MCF 10A (cell line): ENCODE results near the gene PTBP2. TPM values are rescaled to one million over a fixed set of nuclear protein-coding genes. Genes with fewer than 3 reads are reported as not detected.
"Not testable (repeated sequence)": the region's sequence is repeated elsewhere in the genome, so short reads cannot be mapped to it uniquely, and the experiment has no call there.

Source experiments
- BruUV-seq: library from RNA; stranded (reverse); fragments of 400-500 nt; replicated peaks from 2 replicates; lab custom pipeline; 2021; lab: Mats Ljungman, UMichigan
- CTCF ChIA-PET: fragments of 300-600 bp; sonication (Branson Sonifier 250); formaldehyde crosslinking; extraction: SDS; loops from one replicate; lab custom pipeline; 2021; ENCODE audit warnings: antibody characterized with exemption, inconsistent platforms; lab: Yijun Ruan, JAX
- POLR2A ChIA-PET: fragments of 300-600, 350-650 bp; sonication (Branson Sonifier 250); formaldehyde crosslinking; extraction: SDS; loops from one replicate; lab custom pipeline; 2020; ENCODE audit warnings: antibody characterized with exemption, inconsistent platforms; lab: Yijun Ruan, JAX
- DNase-seq: peaks from one replicate; pipeline ENCODE4 v3.0.0-alpha.2; 2018; ENCODE audit not compliant: unreplicated experiment
- H3K27ac Mint-ChIP-seq: one replicate; pipeline ENCODE4 v1.8.0; 2022; ENCODE audit warnings: mild to moderate bottlenecking, low read depth, mixed read lengths; ENCODE audit not compliant: unreplicated experiment
- H3K27me3 Mint-ChIP-seq: one replicate; pipeline ENCODE4 v1.8.0; 2022; ENCODE audit warnings: mixed read lengths; ENCODE audit not compliant: insufficient read depth, unreplicated experiment
- H3K36me3 Mint-ChIP-seq: one replicate; pipeline ENCODE4 v1.8.0; 2022; ENCODE audit warnings: mild to moderate bottlenecking, moderate library complexity, mixed read lengths; ENCODE audit not compliant: insufficient read depth, unreplicated experiment
- H3K4me1 Mint-ChIP-seq: one replicate; pipeline ENCODE4 v1.8.0; 2022; ENCODE audit warnings: mixed read lengths; ENCODE audit not compliant: insufficient read depth, unreplicated experiment
- H3K4me3 Mint-ChIP-seq: one replicate; pipeline ENCODE4 v1.8.0; 2022; ENCODE audit warnings: mild to moderate bottlenecking, moderate library complexity, mixed read lengths; ENCODE audit not compliant: unreplicated experiment
- H3K9me3 Mint-ChIP-seq: one replicate; pipeline ENCODE4 v1.8.0; 2022; ENCODE audit warnings: mixed read lengths; ENCODE audit not compliant: unreplicated experiment
- intact Hi-C: fragments of 100-400 bp; cut with micrococcal nuclease; formaldehyde crosslinking; loops from 2 replicates; pipeline ENCODE4 v1.14.1; 2022
- total RNA-seq: library from RNA; stranded (reverse); gene quantifications from 2 replicates; pipeline ENCODE4 v1.2.3, GENCODE V29; 2022
- TF ChIP-seq, protein P1 (sequence below): fragments of 200-600 bp; IDR thresholded peaks from one replicate; pipeline ENCODE4 v1.8.0; 2022; ENCODE audit warnings: antibody characterized with exemption, mild to moderate bottlenecking; ENCODE audit not compliant: unreplicated experiment

PTBP2 gene
- total RNA-seq, 1 experiment from 2014 or later: 17.3 TPM

DNA sequence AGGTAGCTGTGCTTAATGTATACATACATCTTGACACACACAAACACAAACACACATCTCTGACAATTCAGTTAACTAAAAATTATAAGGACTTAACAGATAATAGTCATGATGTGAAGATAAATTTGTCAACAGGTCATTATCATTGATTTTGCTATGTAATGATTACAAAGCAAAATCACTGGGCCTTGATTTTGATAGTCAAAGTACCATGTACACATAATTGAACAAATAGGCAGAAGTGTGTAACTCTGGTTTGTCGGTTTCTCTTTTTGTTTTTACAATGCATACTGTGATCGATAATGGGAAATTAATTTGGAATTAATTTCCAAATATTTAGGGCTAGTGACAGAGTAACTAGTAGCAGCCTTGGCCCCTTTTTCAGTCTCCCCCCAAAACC lies 30.8 kb downstream of the PTBP2 start:
- peaks cover 64% of the 10 kb centered on the region for H3K36me3 Mint-ChIP-seq
- peak overlapping the region; percentile 57 for H3K27ac Mint-ChIP-seq
- H3K27me3 Mint-ChIP-seq: no peaks in the 10 kb centered on the region
- H3K9me3 Mint-ChIP-seq: peaks cover 8% of the 10 kb centered on the region
- ChIA-PET POLR2A (no interaction called here), CTCF (no interaction called here)
- no peak overlapping the region for H3K4me3 Mint-ChIP-seq
- peaks cover 16% of the 10 kb centered on the region for H3K4me1 Mint-ChIP-seq
- no TSS peak for BruUV-seq
- intact Hi-C loops: no loop called here
- TF ChIP-seq, protein P1, sequence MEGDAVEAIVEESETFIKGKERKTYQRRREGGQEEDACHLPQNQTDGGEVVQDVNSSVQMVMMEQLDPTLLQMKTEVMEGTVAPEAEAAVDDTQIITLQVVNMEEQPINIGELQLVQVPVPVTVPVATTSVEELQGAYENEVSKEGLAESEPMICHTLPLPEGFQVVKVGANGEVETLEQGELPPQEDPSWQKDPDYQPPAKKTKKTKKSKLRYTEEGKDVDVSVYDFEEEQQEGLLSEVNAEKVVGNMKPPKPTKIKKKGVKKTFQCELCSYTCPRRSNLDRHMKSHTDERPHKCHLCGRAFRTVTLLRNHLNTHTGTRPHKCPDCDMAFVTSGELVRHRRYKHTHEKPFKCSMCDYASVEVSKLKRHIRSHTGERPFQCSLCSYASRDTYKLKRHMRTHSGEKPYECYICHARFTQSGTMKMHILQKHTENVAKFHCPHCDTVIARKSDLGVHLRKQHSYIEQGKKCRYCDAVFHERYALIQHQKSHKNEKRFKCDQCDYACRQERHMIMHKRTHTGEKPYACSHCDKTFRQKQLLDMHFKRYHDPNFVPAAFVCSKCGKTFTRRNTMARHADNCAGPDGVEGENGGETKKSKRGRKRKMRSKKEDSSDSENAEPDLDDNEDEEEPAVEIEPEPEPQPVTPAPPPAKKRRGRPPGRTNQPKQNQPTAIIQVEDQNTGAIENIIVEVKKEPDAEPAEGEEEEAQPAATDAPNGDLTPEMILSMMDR: no peak
- DNase-seq: no peak

DNA sequence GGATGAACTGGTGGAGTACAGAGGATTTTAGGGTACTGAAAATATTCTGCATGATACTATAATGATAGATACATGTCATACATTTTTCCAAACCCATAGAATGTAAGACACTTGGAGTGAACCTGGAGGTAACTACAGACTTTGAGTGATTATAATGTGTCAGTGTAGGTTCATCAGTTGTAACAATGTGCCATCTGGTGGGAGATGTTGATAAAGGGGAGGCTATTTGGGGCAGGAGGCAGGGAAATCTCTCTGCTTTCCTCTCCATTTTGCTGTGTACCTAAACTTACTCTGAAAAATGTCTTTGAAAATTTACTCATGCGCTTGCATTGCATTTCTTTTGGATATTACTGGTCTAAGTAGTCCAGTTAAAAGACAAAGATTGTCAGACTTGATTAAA lies 35.2 kb downstream of the PTBP2 start:
- H3K27me3 Mint-ChIP-seq: no peaks in the 10 kb centered on the region
- no peak for DNase-seq
- H3K27ac Mint-ChIP-seq: no peak overlapping the region
- H3K4me3 Mint-ChIP-seq: no peak overlapping the region
- no peaks in the 10 kb centered on the region for H3K4me1 Mint-ChIP-seq
- H3K9me3 Mint-ChIP-seq: peaks cover 15% of the 10 kb centered on the region
- POLR2A ChIA-PET: no interaction called here
- TF ChIP-seq, protein P1: no peak
- CTCF ChIA-PET: no interaction called here
- intact Hi-C loops: no loop called here
- no TSS peak for BruUV-seq
- H3K36me3 Mint-ChIP-seq: peaks cover 61% of the 10 kb centered on the region

DNA sequence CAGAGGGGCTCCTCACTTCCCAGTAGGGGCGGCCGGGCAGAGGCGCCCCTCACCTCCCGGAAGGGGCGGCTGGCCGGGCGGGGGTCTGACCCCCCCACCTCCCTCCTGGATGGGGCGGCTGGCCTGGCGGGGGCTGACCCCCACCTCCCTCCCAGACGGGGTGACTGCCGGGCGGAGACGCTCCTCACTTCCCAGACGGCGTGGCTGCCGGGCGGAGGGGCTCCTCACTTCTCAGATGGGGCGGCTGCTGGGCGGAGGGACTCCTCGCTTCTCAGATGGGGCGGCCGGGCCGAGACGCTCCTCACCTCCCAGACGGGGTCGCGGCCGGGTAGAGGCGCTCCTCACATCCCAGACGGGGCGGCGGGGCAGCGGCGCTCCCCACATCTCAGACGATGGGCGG lies 41.0 kb downstream of the PTBP2 start:
- H3K27ac Mint-ChIP-seq, H3K4me1 Mint-ChIP-seq, CTCF ChIA-PET, BruUV-seq, DNase-seq, POLR2A ChIA-PET, H3K27me3 Mint-ChIP-seq, intact Hi-C loops, H3K9me3 Mint-ChIP-seq, H3K4me3 Mint-ChIP-seq: not testable (repeated sequence)
- H3K36me3 Mint-ChIP-seq: peaks cover 33% of the 10 kb centered on the region

DNA sequence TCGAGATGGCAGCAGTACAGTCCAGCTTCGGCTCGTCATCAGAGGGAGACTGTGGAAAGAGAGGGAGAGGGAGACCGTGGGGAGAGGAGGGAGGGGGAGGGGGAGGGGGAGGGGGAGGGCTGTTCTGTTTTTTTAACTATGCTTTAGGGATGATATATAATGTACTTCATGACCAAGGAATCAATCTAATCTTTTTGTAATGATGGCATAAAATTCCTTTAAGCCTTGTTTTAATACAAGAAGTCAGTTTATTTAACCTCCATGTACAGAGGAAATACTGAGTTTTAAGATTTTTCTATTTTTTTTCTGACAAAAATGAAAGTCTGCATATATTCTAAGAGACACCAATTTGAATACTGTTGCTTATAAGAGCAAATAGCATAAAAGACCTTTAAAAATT lies 41.9 kb downstream of the PTBP2 start:
- Mint-ChIP-seq H3K36me3 (peaks cover 29% of the 10 kb centered on the region), H3K27ac (no peak overlapping the region), H3K4me3 (no peak overlapping the region), H3K27me3 (no peaks in the 10 kb centered on the region), H3K9me3 (peaks cover 8% of the 10 kb centered on the region), H3K4me1 (peaks cover 4% of the 10 kb centered on the region)
- no peak for DNase-seq
- intact Hi-C loops: no loop called here
- ChIA-PET CTCF (no interaction called here), POLR2A (no interaction called here)
- BruUV-seq: no TSS peak
- TF ChIP-seq, protein P1: no peak

DNA sequence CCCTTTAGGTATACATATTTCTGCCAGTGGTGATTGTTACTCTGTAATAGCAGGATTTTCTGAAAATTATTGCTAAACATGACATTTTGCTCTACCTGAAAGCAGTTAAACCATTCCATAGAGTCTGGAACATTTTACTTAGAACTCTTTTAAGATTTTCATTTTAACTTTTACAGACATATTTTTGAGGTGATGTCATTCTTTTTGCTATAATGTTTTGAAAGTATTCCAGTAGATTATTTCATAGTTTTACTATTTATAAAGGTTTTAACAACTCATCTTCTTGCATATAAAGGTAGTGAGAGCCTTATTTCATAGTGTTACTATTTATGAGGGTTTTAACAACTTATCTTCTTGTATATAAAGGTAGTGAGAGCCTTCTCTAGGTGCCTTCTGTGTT lies 42.9 kb downstream of the PTBP2 start:
- peaks cover 8% of the 10 kb centered on the region for H3K9me3 Mint-ChIP-seq
- POLR2A ChIA-PET: interaction anchor here (0.6 kb wide), 1 partner anchor 530 kb away, joined by 3 read pairs; no protein-coding TSS in a partner anchor
- DNase-seq: no peak
- CTCF ChIA-PET: interaction anchor here (0.6 to 1.0 kb wide), 3 partner anchors 24 to 1134 kb away, joined by 3 read pairs; no protein-coding TSS in a partner anchor
- TF ChIP-seq, protein P1: no peak
- H3K36me3 Mint-ChIP-seq: peaks cover 28% of the 10 kb centered on the region
- H3K27me3 Mint-ChIP-seq: no peaks in the 10 kb centered on the region
- no peak overlapping the region for H3K27ac Mint-ChIP-seq
- intact Hi-C loops: no loop called here
- H3K4me3 Mint-ChIP-seq: no peak overlapping the region
- BruUV-seq: no TSS peak
- H3K4me1 Mint-ChIP-seq: peaks cover 4% of the 10 kb centered on the region
